Measurements from ENCODE around the gene DCBLD2.
A peak's percentile ranks its signal among the peaks of the same experiment; 100 is the strongest.

DCBLD2 gene

GRCh38 chr3:98821063-98821462 is 80.4 kb downstream of the DCBLD2 start:
- TF ChIP-seq POLR2AphosphoS5 (IDR thresholded peaks at IDR 0.05; ENCODE audit: low read depth, low read length) (no peak), TAF1 (IDR thresholded peaks at IDR 0.05; ENCODE audit: borderline replicate concordance, low read depth, low read length) (no peak), POLR2A (IDR thresholded peaks at IDR 0.05; ENCODE audit: low read depth, low read length) (no peak)

GRCh38 chr3:98817547-98818041 is 83.9 kb downstream of the DCBLD2 start:
- peak; percentile 78 for FAIRE-seq
- no peak for TF ChIP-seq TAF1 (IDR thresholded peaks at IDR 0.05; ENCODE audit: borderline replicate concordance, low read depth, low read length)
- no peak for TF ChIP-seq POLR2A (IDR thresholded peaks at IDR 0.05; ENCODE audit: low read depth, low read length)
- no peak for TF ChIP-seq POLR2AphosphoS5 (IDR thresholded peaks at IDR 0.05; ENCODE audit: low read depth, low read length)
- DNase-seq (ENCODE audit: insufficient read length) = no peak

More at GRCh38 chr3:98821063-98821462, 80.4 kb downstream of the DCBLD2 start:
- FAIRE-seq = peak; percentile 40
- DNase-seq (ENCODE audit: insufficient read length) = no peak

GRCh38 chr3:98814817-98815420 is 86.6 kb downstream of the DCBLD2 start:
- TF ChIP-seq POLR2A (IDR thresholded peaks at IDR 0.05; ENCODE audit: low read depth, low read length) (no peak), POLR2AphosphoS5 (IDR thresholded peaks at IDR 0.05; ENCODE audit: low read depth, low read length) (no peak), TAF1 (IDR thresholded peaks at IDR 0.05; ENCODE audit: borderline replicate concordance, low read depth, low read length) (no peak)
- FAIRE-seq (peak; percentile 30), DNase-seq (ENCODE audit: insufficient read length) (no peak)

- TF ChIP-seq POLR2A (IDR thresholded peaks at IDR 0.05; ENCODE audit: low read depth, low read length) (no peak), TAF1 (IDR thresholded peaks at IDR 0.05; ENCODE audit: borderline replicate concordance, low read depth, low read length) (no peak)
- FAIRE-seq = no peak
- no peak for DNase-seq (ENCODE audit: insufficient read length)
These were observed 88.6 kb downstream of the DCBLD2 start for GRCh38 chr3:98812851-98813374.

GRCh38 chr3:98811048-98811447 is 90.4 kb downstream of the DCBLD2 start:
- TF ChIP-seq POLR2AphosphoS5 (IDR thresholded peaks at IDR 0.05; ENCODE audit: low read depth, low read length) (no peak), POLR2A (IDR thresholded peaks at IDR 0.05; ENCODE audit: low read depth, low read length) (no peak), TAF1 (IDR thresholded peaks at IDR 0.05; ENCODE audit: borderline replicate concordance, low read depth, low read length) (no peak)
- DNase-seq (ENCODE audit: insufficient read length) (no peak), FAIRE-seq (no peak)

GRCh38 chr3:98809557-98809956 is 91.9 kb downstream of the DCBLD2 start:
- DNase-seq (ENCODE audit: insufficient read length) (no peak), FAIRE-seq (no peak)
- TF ChIP-seq POLR2AphosphoS5 (IDR thresholded peaks at IDR 0.05; ENCODE audit: low read depth, low read length) = no peak
- no peak for TF ChIP-seq POLR2A (IDR thresholded peaks at IDR 0.05; ENCODE audit: low read depth, low read length)
- no peak for TF ChIP-seq TAF1 (IDR thresholded peaks at IDR 0.05; ENCODE audit: borderline replicate concordance, low read depth, low read length)

- FAIRE-seq = no peak
- no peak for DNase-seq (ENCODE audit: insufficient read length)
- TF ChIP-seq POLR2AphosphoS5 (IDR thresholded peaks at IDR 0.05; ENCODE audit: low read depth, low read length) (no peak), POLR2A (IDR thresholded peaks at IDR 0.05; ENCODE audit: low read depth, low read length) (no peak), TAF1 (IDR thresholded peaks at IDR 0.05; ENCODE audit: borderline replicate concordance, low read depth, low read length) (no peak)
These were observed 93.4 kb downstream of the DCBLD2 start for GRCh38 chr3:98808071-98808470.

GRCh38 chr3:98807561-98807960 is 93.9 kb downstream of the DCBLD2 start:
- DNase-seq (ENCODE audit: insufficient read length) = no peak
- TF ChIP-seq POLR2AphosphoS5 (IDR thresholded peaks at IDR 0.05; ENCODE audit: low read depth, low read length) (no peak), POLR2A (IDR thresholded peaks at IDR 0.05; ENCODE audit: low read depth, low read length) (no peak), TAF1 (IDR thresholded peaks at IDR 0.05; ENCODE audit: borderline replicate concordance, low read depth, low read length) (no peak)
- no peak for FAIRE-seq

GRCh38 chr3:98807011-98807410 is 94.5 kb downstream of the DCBLD2 start:
- no peak for TF ChIP-seq TAF1 (IDR thresholded peaks at IDR 0.05; ENCODE audit: borderline replicate concordance, low read depth, low read length)
- TF ChIP-seq POLR2AphosphoS5 (IDR thresholded peaks at IDR 0.05; ENCODE audit: low read depth, low read length) = no peak
- TF ChIP-seq POLR2A (IDR thresholded peaks at IDR 0.05; ENCODE audit: low read depth, low read length) = no peak

GRCh38 chr3:98806521-98806920 is 95.0 kb downstream of the DCBLD2 start:
- TF ChIP-seq TAF1 (IDR thresholded peaks at IDR 0.05; ENCODE audit: borderline replicate concordance, low read depth, low read length) (no peak), POLR2AphosphoS5 (IDR thresholded peaks at IDR 0.05; ENCODE audit: low read depth, low read length) (no peak), POLR2A (IDR thresholded peaks at IDR 0.05; ENCODE audit: low read depth, low read length) (no peak)
- no peak for DNase-seq (ENCODE audit: insufficient read length)
- FAIRE-seq = peak; percentile 46

More at GRCh38 chr3:98807011-98807410, 94.5 kb downstream of the DCBLD2 start:
- FAIRE-seq = no peak
- no peak for DNase-seq (ENCODE audit: insufficient read length)

- peak; percentile 60 for FAIRE-seq
- DNase-seq (ENCODE audit: insufficient read length) = no peak
- TF ChIP-seq POLR2A (IDR thresholded peaks at IDR 0.05; ENCODE audit: low read depth, low read length) = no peak
- no peak for TF ChIP-seq POLR2AphosphoS5 (IDR thresholded peaks at IDR 0.05; ENCODE audit: low read depth, low read length)
- no peak for TF ChIP-seq TAF1 (IDR thresholded peaks at IDR 0.05; ENCODE audit: borderline replicate concordance, low read depth, low read length)
These were observed 95.9 kb downstream of the DCBLD2 start for GRCh38 chr3:98805571-98805970.
